ENCODE measurements around the gene TAS1R1. TPM values are rescaled to one million over a fixed set of nuclear protein-coding genes. Genes with fewer than 3 reads are reported as not detected.

TAS1R1 gene
- total RNA-seq, 1 donor from 2014 or later: not detected

DNA sequence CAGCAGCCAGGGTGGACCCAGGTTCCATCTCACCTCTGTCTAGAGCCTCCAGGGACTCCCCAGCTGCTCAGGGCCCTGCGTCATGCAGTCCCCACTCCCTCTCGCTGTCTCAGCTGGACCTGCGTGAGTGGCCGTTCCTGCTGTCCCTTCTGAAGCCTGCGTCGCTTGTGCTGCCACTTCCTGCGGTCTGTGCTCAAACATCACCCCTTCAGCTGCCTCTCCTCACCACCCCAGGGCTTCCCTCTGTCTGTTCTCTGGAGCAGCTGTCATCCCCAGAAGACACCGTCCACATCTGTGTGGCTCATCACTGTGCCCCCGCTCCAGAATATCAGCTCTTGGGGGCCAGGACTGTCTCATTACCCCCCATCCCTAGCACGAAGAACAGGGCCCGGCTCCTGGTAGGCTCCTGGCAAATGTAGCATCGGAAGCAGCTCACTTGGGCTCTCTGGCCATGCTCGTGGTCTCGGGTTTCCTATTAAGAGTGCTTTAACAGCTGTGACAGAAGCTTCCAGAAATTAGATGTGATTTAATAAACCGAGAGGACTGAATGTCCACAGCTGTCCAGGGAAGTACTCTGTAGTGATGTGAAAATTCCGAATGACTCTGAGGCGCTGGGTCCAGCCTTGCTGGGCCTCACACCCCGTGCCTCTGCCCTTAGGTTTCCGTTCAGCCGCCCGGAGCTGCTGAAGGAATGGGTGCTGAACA is 72.9 kb downstream of the TAS1R1 start:
- intact Hi-C loops (cut with micrococcal nuclease): loop anchor here (5.0 kb wide), 1 partner anchor 74 kb away; the partner anchor contains the start of gene DNAJC11

DNA sequence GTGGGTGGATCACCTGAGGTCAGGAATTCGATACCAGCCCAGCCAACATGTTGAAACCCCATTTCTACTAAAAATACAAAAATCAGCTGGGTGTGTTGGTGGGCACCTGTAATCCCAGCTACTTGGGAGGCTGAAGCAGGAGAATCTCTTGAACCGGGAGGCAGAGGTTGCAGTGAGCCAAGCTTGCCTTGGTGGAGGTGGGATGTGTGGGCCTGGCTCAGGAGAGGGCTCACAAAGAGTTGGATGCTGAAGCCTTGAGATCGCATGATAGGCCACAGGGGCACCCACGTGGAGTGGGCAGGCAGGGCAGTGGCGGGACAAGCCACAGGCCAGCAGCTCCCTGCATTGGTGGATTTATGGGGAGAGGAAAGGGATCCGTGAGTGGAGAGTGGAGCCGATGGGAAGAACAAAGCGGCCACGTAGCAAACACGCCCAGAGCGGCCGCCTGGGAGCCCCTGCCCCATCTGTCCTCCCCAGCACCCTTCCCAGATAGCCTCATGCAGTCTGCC is 73.9 kb downstream of the TAS1R1 start:
- intact Hi-C loops (cut with micrococcal nuclease): loop anchor here (5.0 kb wide), 1 partner anchor 73 kb away; the partner anchor contains the start of gene DNAJC11

Other genes with a start within 250 kb of the TAS1R1 start
- gene ACOT7, start 161.5 kb upstream of the TAS1R1 start, total RNA-seq: 72.3 and 76.9 TPM in 2 replicates
- gene HES2, start 135.4 kb upstream of the TAS1R1 start, total RNA-seq: 0.63 and 1.1 TPM in 2 replicates
- 1.1 TPM in 2 replicates for gene ESPN, start 130.5 kb upstream of the TAS1R1 start, total RNA-seq
- 162 and 172 TPM in 2 replicates for gene TNFRSF25, start 89.1 kb upstream of the TAS1R1 start, total RNA-seq
- gene PLEKHG5, start 63.6 kb upstream of the TAS1R1 start, total RNA-seq: 1.8 and 2.0 TPM in 2 replicates
- 53.8 and 54.5 TPM in 2 replicates for gene NOL9, start 794 bp upstream of the TAS1R1 start, total RNA-seq
- gene ZBTB48, start 24.7 kb downstream of the TAS1R1 start, total RNA-seq: 43.3 and 46.6 TPM in 2 replicates
- gene KLHL21, start 47.6 kb downstream of the TAS1R1 start, total RNA-seq: 26.0 and 28.1 TPM in 2 replicates
- 12.2 and 13.8 TPM in 2 replicates for gene PHF13, start 58.4 kb downstream of the TAS1R1 start, total RNA-seq
- 20.0 and 23.9 TPM in 2 replicates for gene THAP3, start 69.6 kb downstream of the TAS1R1 start, total RNA-seq
- 51.6 and 52.0 TPM in 2 replicates for gene DNAJC11, start 146.5 kb downstream of the TAS1R1 start, total RNA-seq
- 36.9 and 43.1 TPM in 2 replicates for gene CAMTA1, start 230.1 kb downstream of the TAS1R1 start, total RNA-seq

Measured in T-helper 1 cell treated with Interleukin-12 subunit alpha and Interleukin-12 subunit beta and Interleukin-4 antibody, amounts not matched to agents 30 ng/mL and 1 ng/mL, for 36 hours (primary cell).